ENCODE data around the gene GHRL. TPM values are rescaled to one million over a fixed set of nuclear protein-coding genes. Genes with fewer than 3 reads are reported as not detected.

Gene GHRL
- total and polyA plus RNA-seq, 2 of the 4 experiments (the other 2 are of a cell fraction): 0.27 TPM; not detected in 1

- H2BK5ac ChIP-seq (ENCODE audit: low read depth, low read length, poor library complexity, severe bottlenecking): no peak overlapping the region
- peaks cover 18 to 64% of the 10 kb centered on the region in 2 experiments for H3K79me1 ChIP-seq (ENCODE audit: low read depth in 1 of 2, low read length in 2 of 2)
- in situ Hi-C loops (cut with MboI; ENCODE audit: low sequenced_read_pairs): no loop called here
- no peak overlapping the region for H3K9ac ChIP-seq (ENCODE audit: low read depth, low read length)
- H4K91ac ChIP-seq (ENCODE audit: insufficient read depth, low read depth, low read length): no peak overlapping the region
- BruUV-seq (replicated peaks): no TSS peak
- ATAC-seq (ENCODE audit: low read depth) (no peak), DNase-seq (no peak)
- no peak overlapping the region for H3K14ac ChIP-seq (replicated peaks; ENCODE audit: low read depth, low read length)
- ChIA-PET POLR2A (ENCODE audit: unreplicated experiment) (no interaction called here), CTCF (no interaction called here)
- no peak overlapping the region for H2AFZ ChIP-seq (replicated peaks; ENCODE audit: low read length, poor library complexity)
- H3K4me2 ChIP-seq (ENCODE audit: low read depth, low read length): no peak overlapping the region
- intact Hi-C loops (cut with micrococcal nuclease): no loop called here
- H3K56ac ChIP-seq (ENCODE audit: extremely low read depth, insufficient read depth, low read length): no peak overlapping the region
- H2BK15ac ChIP-seq (ENCODE audit: low read depth, low read length): no peak overlapping the region
- peaks cover 17% of the 10 kb centered on the region for H3K9me1 ChIP-seq (ENCODE audit: insufficient read depth, low read length)
- H3K4ac ChIP-seq (ENCODE audit: low read depth, low read length): no peak overlapping the region
- no peak overlapping the region for H3K18ac ChIP-seq (ENCODE audit: low read depth, low read length)
- H3K27me3 ChIP-seq (ENCODE audit: control insufficient read depth, insufficient read depth, low read length): no peaks in the 10 kb centered on the region
- H3K27ac ChIP-seq (ENCODE audit: insufficient read depth, low read length): no peak overlapping the region
- H2BK20ac ChIP-seq (ENCODE audit: low read depth, low read length): no peak overlapping the region
- H3K4me3 ChIP-seq (ENCODE audit: insufficient read depth, low read depth, low read length): no peak overlapping the region
- no peak overlapping the region for H3K23ac ChIP-seq (ENCODE audit: low read depth, low read length)
- no peak overlapping the region for H2AK5ac ChIP-seq (ENCODE audit: low read depth, low read length)
- no peak overlapping the region for H4K5ac ChIP-seq (ENCODE audit: low read depth, low read length)
- WGBS, 2 experiments (ENCODE audit: extremely low coverage in 2 of 2, insufficient read length in 1 of 2): no CpG with 5 or more reads among the region's 7 CpGs
- dilution Hi-C loops (cut with HindIII; ENCODE audit: low sequenced_read_pairs, unreplicated experiment): no loop called here
- TF ChIP-seq MXI1 (IDR thresholded peaks at IDR 0.05; ENCODE audit: borderline replicate concordance, low read depth, low read length) (no peak), CEBPB (IDR thresholded peaks at IDR 0.05; ENCODE audit: low read depth, low read length) (no peak), CTCF (conservative IDR thresholded peaks at IDR 0.05; ENCODE audit: low read depth, low read length) (no peak), NFE2L2 (IDR thresholded peaks at IDR 0.05; ENCODE audit: low read depth, low read length) (no peak), RFX5 (IDR thresholded peaks at IDR 0.05; ENCODE audit: low read depth, low read length) (no peak), ELK1 (IDR thresholded peaks at IDR 0.05; ENCODE audit: borderline replicate concordance, low read depth, low read length) (no peak), RAD21 (IDR thresholded peaks at IDR 0.05; ENCODE audit: low read length) (no peak), MAZ (IDR thresholded peaks at IDR 0.05; ENCODE audit: borderline replicate concordance, low read depth, low read length) (no peak), RCOR1 (IDR thresholded peaks at IDR 0.05; ENCODE audit: insufficient replicate concordance, low read length) (no peak), FOS (IDR thresholded peaks at IDR 0.05; ENCODE audit: low read depth, low read length) (no peak)
- H3K4me1 ChIP-seq (ENCODE audit: control insufficient read depth, insufficient read depth, low read length): peaks cover 13% of the 10 kb centered on the region
- no peak overlapping the region for H4K8ac ChIP-seq (ENCODE audit: low read depth in 2 of 2, low read length in 2 of 2)
- H3K36me3 ChIP-seq (ENCODE audit: control insufficient read depth, insufficient read depth, low read length): peaks cover 71% of the 10 kb centered on the region
- H3K9me3 ChIP-seq (ENCODE audit: control insufficient read depth, insufficient read depth, low read length): no peaks in the 10 kb centered on the region
- no peak overlapping the region for H2AK9ac ChIP-seq (replicated peaks; ENCODE audit: low read depth, low read length, poor library complexity)
- peaks cover 43% of the 10 kb centered on the region for H4K20me1 ChIP-seq (ENCODE audit: insufficient read depth, low read length)
- no peak overlapping the region for H2BK120ac ChIP-seq (ENCODE audit: low read depth, low read length)
These were observed 15.9 kb upstream of the GHRL start for GRCh38 chr3:10308678-10309077.

Measured in IMR-90 (cell line).